HCT116 (cell line): ENCODE results near the gene TET2. TPM values are rescaled to one million over a fixed set of nuclear protein-coding genes. Genes with fewer than 3 reads are reported as not detected.

ENCODE experiments used
- ATAC-seq: fragments of 200-7000 bp; cut with Tn5 transposase; 2 replicates; pipeline ENCODE4 v1.9.1; 2020; ENCODE audit warnings: mild to moderate bottlenecking, moderate library complexity
- BruUV-seq: library from RNA; stranded (reverse); fragments of 400-500 nt; replicated peaks from 2 replicates; lab custom pipeline; 2021; lab: Mats Ljungman, UMichigan
- CTCF ChIA-PET: fragments of 300-600 bp; sonication (Branson Sonifier 250); formaldehyde crosslinking; loops from one replicate; lab custom pipeline; 2021; ENCODE audit warnings: antibody characterized with exemption; lab: Charles Lee
- POLR2A ChIA-PET: fragments of 300-600, 350-600 bp; sonication (Branson Sonifier 250); formaldehyde crosslinking; loops from one replicate; lab custom pipeline; 2021; ENCODE audit warnings: antibody characterized with exemption; lab: Charles Lee
- RAD21 ChIA-PET, 2 experiments: fragments of 300-600 bp; sonication (Branson Sonifier 250); formaldehyde crosslinking; loops; one replicate each; lab custom pipeline; 2023; ENCODE audit warnings: low total read pairs in 2 of 2; ENCODE audit not compliant: uncharacterized antibody in 2 of 2, unreplicated experiment in 2 of 2, low non-redundant PET in 1 of 2; lab: Charles Lee
- DNase-seq: peaks from one replicate; pipeline ENCODE4 v3.0.0-alpha.2; 2010; ENCODE audit warnings: low read depth, low spot score
- H2AFZ ChIP-seq: fragments of 200-600 bp; shearing (Covaris generic), sonication (generic); 2 replicates; pipeline ENCODE4 v1.6.1; 2017; ENCODE audit warnings: low read depth, mixed run types, mixed read lengths, antibody characterized with exemption, low read length; ENCODE audit not compliant: poor library complexity, severe bottlenecking
- H3K27ac ChIP-seq: 2 replicates; pipeline ENCODE4 v1.5.1; 2012; ENCODE audit warnings: low read depth, low read length
- H3K27me3 ChIP-seq: fragments of 200-600 bp; sonication (generic); 2 replicates; pipeline ENCODE4 v1.6.1; 2016; ENCODE audit warnings: mixed run types, low read length, mixed read lengths; ENCODE audit not compliant: insufficient read depth
- H3K36me3 ChIP-seq, 2 experiments: fragments of 200-500 bp in 1 of 2; fragments of 200-600 bp in 1 of 2; sonication (Bioruptor generic) in 1 of 2; sonication (generic) in 1 of 2; 2 replicates each; pipeline versions ENCODE4 v1.5.1 to v1.6.1; 2014 to 2016; ENCODE audit warnings: low read length in 2 of 2, inconsistent platforms in 1 of 2, mixed read lengths in 1 of 2, mixed run types in 1 of 2; ENCODE audit not compliant: insufficient read depth in 2 of 2, control insufficient read depth in 1 of 2
- H3K4me1 ChIP-seq, 2 experiments: fragments of 200-600 bp in 1 of 2; sonication (generic) in 1 of 2; 2 replicates each; pipeline versions ENCODE4 v1.5.1 to v1.6.1; 2012 to 2017; ENCODE audit warnings: low read length in 2 of 2, inconsistent platforms in 1 of 2, mild to moderate bottlenecking in 1 of 2, mixed read lengths in 1 of 2, mixed run types in 1 of 2, moderate library complexity in 1 of 2; ENCODE audit not compliant: insufficient read depth in 2 of 2, control insufficient read depth in 1 of 2
- H3K4me2 ChIP-seq: fragments of 200-600 bp; sonication (generic); 2 replicates; pipeline ENCODE4 v1.6.1; 2017; ENCODE audit warnings: mixed run types, low read length, mixed read lengths
- H3K4me3 ChIP-seq, 2 experiments: fragments of 200-600 bp in 1 of 2; sonication (generic) in 1 of 2; replicated peaks in 1 of 2; 2 replicates each; pipeline ENCODE4 v1.5.1; 2011 to 2016; ENCODE audit warnings: low read length in 2 of 2, control low read depth in 1 of 2, low read depth in 1 of 2, mild to moderate bottlenecking in 1 of 2, mixed read lengths in 1 of 2, mixed run types in 1 of 2
- H3K79me2 ChIP-seq: fragments of 200-600 bp; sonication (generic); 2 replicates; pipeline ENCODE4 v1.6.1; 2017; ENCODE audit warnings: mild to moderate bottlenecking, mixed run types, low read length, moderate library complexity, mixed read lengths; ENCODE audit not compliant: insufficient read depth
- H3K9ac ChIP-seq: fragments of 200-600 bp; sonication (generic); 2 replicates; pipeline ENCODE4 v1.6.1; 2016; ENCODE audit warnings: low read length, mixed read lengths
- H3K9me2 ChIP-seq: fragments of 200-600 bp; sonication (generic), shearing (Covaris generic); 2 replicates; pipeline ENCODE4 v1.6.1; 2017; ENCODE audit warnings: mixed run types, mild to moderate bottlenecking, moderate library complexity; ENCODE audit not compliant: insufficient read depth
- H3K9me3 ChIP-seq, 2 experiments: fragments of 200-500 bp in 1 of 2; fragments of 200-600 bp in 1 of 2; sonication (Bioruptor generic) in 1 of 2; sonication (generic) in 1 of 2; 2 replicates each; pipeline ENCODE4 v1.6.1; 2014 to 2017; ENCODE audit warnings: low read length in 2 of 2, mixed read lengths in 2 of 2, inconsistent platforms in 1 of 2, low read depth in 1 of 2, mild to moderate bottlenecking in 1 of 2, mixed run types in 1 of 2, moderate library complexity in 1 of 2; ENCODE audit not compliant: control insufficient read depth in 1 of 2, insufficient read depth in 1 of 2
- H4K20me1 ChIP-seq: fragments of 200-600 bp; sonication (generic), shearing (Covaris generic); 2 replicates; pipeline ENCODE4 v1.6.1; 2017; ENCODE audit warnings: mixed run types, mild to moderate bottlenecking, moderate library complexity; ENCODE audit not compliant: insufficient read depth
- ATF3 ChIP-seq: IDR thresholded peaks from 2 replicates; pipeline ENCODE4 v1.6.1; 2012
- CBX3 ChIP-seq: IDR thresholded peaks from 2 replicates; pipeline ENCODE4 v1.6.1; 2012; ENCODE audit warnings: low read depth
- CTCF ChIP-seq, 3 experiments: fragments of 200-600 bp in 1 of 3; sonication (generic) in 1 of 3; IDR thresholded peaks in 2 of 3; conservative IDR thresholded peaks in 1 of 3; 2 replicates each; pipeline ENCODE4 v1.5.1; 2012 to 2017; ENCODE audit warnings: low read depth in 2 of 3, low read length in 2 of 3, antibody characterized with exemption in 1 of 3, borderline replicate concordance in 1 of 3, control low read depth in 1 of 3, mild to moderate bottlenecking in 1 of 3, mixed read lengths in 1 of 3, mixed run types in 1 of 3, moderate library complexity in 1 of 3; ENCODE audit not compliant: insufficient read depth in 1 of 3
- ELF1 ChIP-seq: IDR thresholded peaks from 2 replicates; pipeline ENCODE4 v1.6.1; 2012; ENCODE audit warnings: low read depth, borderline replicate concordance
- EZH2 ChIP-seq: fragments of 200-600 bp; sonication (generic); IDR thresholded peaks from 2 replicates; pipeline ENCODE4 v1.6.1; 2017; ENCODE audit warnings: antibody characterized with exemption, mixed run types
- FOSL1 ChIP-seq: IDR thresholded peaks from 2 replicates; pipeline ENCODE4 v1.6.1; 2012; ENCODE audit warnings: low read depth
- JUND ChIP-seq: IDR thresholded peaks from 2 replicates; pipeline ENCODE4 v1.6.1; 2012
- REST ChIP-seq: IDR thresholded peaks from 2 replicates; pipeline ENCODE4 v1.6.1; 2012; ENCODE audit warnings: low read depth
- SIN3A ChIP-seq: IDR thresholded peaks from 2 replicates; pipeline ENCODE4 v1.6.1; 2012; ENCODE audit warnings: low read depth
- SP1 ChIP-seq: IDR thresholded peaks from 2 replicates; pipeline ENCODE4 v1.6.1; 2012; ENCODE audit warnings: low read depth
- SRF ChIP-seq: IDR thresholded peaks from 2 replicates; pipeline ENCODE4 v1.6.1; 2012; ENCODE audit warnings: low read depth
- TCF7L2 ChIP-seq: IDR thresholded peaks from 2 replicates; pipeline ENCODE4 v1.7.0; 2011; ENCODE audit warnings: borderline replicate concordance, inconsistent platforms; ENCODE audit not compliant: insufficient read depth, insufficient read length; ENCODE audit errors: extremely low read depth
- ZBTB33 ChIP-seq: IDR thresholded peaks from 2 replicates; pipeline ENCODE4 v1.6.1; 2011; ENCODE audit warnings: mild to moderate bottlenecking, low read length, moderate library complexity; ENCODE audit not compliant: insufficient replicate concordance; ENCODE audit errors: extremely low read depth
- ZFX ChIP-seq: fragments of 450-650 bp; IDR thresholded peaks from 2 replicates; pipeline ENCODE4 v1.6.1; 2017
- ZNF274 ChIP-seq: fragments of 200-500 bp; sonication (Bioruptor generic); IDR thresholded peaks from 2 replicates; pipeline ENCODE4 v1.6.1; 2014; ENCODE audit warnings: mild to moderate bottlenecking, low read depth, low read length, inconsistent platforms
- intact Hi-C: fragments of 100-400 bp; cut with micrococcal nuclease; formaldehyde crosslinking; loops from 2 replicates; pipeline ENCODE4 v1.10.0; 2022
- total RNA-seq: library from RNA; stranded (reverse); gene quantifications from one replicate; pipeline ENCODE4 v1.2.1, GENCODE V29; 2021; ENCODE audit not compliant: unreplicated experiment

The TET2 gene
- total RNA-seq, 1 experiment from 2014 or later = 9.7 TPM

DNA sequence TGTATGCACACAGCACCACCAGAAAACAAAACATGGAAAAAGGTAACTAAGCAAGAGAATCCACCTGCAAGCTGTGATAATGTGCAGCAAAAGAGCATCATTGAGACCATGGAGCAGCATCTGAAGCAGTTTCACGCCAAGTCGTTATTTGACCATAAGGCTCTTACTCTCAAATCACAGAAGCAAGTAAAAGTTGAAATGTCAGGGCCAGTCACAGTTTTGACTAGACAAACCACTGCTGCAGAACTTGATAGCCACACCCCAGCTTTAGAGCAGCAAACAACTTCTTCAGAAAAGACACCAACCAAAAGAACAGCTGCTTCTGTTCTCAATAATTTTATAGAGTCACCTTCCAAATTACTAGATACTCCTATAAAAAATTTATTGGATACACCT is 90.2 kb downstream of the TET2 start:
- no peaks in the 10 kb centered on the region for H3K27me3 ChIP-seq
- no peaks in the 10 kb centered on the region for H3K36me3 ChIP-seq
- no TSS peak for BruUV-seq
- no peaks in the 10 kb centered on the region for H3K9me2 ChIP-seq
- H2AFZ ChIP-seq = no peak overlapping the region
- H3K4me1 ChIP-seq = no peaks in the 10 kb centered on the region
- no peak for ATAC-seq
- no peak for TF ChIP-seq SRF
- no peak for TF ChIP-seq ELF1
- no peak for TF ChIP-seq CBX3
- no peak for TF ChIP-seq FOSL1
- no peak for TF ChIP-seq CTCF (IDR thresholded peaks at IDR 0.05 in 2 of 3, conservative IDR thresholded peaks at IDR 0.05 in 1 of 3; ENCODE audit: borderline replicate concordance in 1 of 3, insufficient read depth in 1 of 3, low read depth in 2 of 3, low read length in 2 of 3)
- no peak for TF ChIP-seq REST
- TF ChIP-seq TCF7L2 = no peak
- TF ChIP-seq SIN3A = no peak
- TF ChIP-seq EZH2 = no peak
- no peak for TF ChIP-seq ZNF274
- TF ChIP-seq ZBTB33 = no peak
- no peak for TF ChIP-seq SP1
- no peak for TF ChIP-seq ATF3
- no peak for TF ChIP-seq ZFX
- no peak for TF ChIP-seq JUND
- RAD21 ChIA-PET = no interaction called here
- H4K20me1 ChIP-seq = no peaks in the 10 kb centered on the region
- CTCF ChIA-PET = no interaction called here
- no peak for DNase-seq
- no peak overlapping the region for H3K4me3 ChIP-seq
- H3K79me2 ChIP-seq = no peaks in the 10 kb centered on the region
- H3K4me2 ChIP-seq = no peak overlapping the region
- POLR2A ChIA-PET = no interaction called here
- no peak overlapping the region for H3K9ac ChIP-seq
- H3K27ac ChIP-seq = no peak overlapping the region
- intact Hi-C loops = no loop called here
- no peaks in the 10 kb centered on the region for H3K9me3 ChIP-seq
